ENCODE measurements around the gene FAM124B.

DNA sequence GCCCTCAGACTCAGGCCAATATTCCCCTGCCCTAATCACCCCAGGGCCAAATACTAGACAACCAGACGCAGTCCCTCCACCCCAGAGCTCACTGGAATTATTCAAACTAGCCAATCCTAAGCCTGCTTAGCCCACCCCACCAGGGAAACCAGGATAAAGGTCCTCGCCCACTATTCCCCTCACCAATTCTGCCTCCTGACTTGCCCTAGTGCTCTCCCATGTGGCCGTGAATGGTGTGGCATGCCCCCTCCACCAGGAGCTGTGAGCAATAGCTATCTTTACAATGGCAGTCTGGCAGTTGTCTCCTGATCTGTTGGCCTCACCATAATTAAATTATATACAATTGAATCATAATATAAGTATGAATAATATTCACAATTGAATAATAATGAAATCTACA is 42.3 kb downstream of the FAM124B start:
- TF ChIP-seq, protein P1, sequence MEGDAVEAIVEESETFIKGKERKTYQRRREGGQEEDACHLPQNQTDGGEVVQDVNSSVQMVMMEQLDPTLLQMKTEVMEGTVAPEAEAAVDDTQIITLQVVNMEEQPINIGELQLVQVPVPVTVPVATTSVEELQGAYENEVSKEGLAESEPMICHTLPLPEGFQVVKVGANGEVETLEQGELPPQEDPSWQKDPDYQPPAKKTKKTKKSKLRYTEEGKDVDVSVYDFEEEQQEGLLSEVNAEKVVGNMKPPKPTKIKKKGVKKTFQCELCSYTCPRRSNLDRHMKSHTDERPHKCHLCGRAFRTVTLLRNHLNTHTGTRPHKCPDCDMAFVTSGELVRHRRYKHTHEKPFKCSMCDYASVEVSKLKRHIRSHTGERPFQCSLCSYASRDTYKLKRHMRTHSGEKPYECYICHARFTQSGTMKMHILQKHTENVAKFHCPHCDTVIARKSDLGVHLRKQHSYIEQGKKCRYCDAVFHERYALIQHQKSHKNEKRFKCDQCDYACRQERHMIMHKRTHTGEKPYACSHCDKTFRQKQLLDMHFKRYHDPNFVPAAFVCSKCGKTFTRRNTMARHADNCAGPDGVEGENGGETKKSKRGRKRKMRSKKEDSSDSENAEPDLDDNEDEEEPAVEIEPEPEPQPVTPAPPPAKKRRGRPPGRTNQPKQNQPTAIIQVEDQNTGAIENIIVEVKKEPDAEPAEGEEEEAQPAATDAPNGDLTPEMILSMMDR (conservative IDR thresholded peaks at IDR 0.05; ENCODE audit: low read depth, low read length): peak; percentile 46
- no peak for TF ChIP-seq EZH2phosphoT487 (IDR thresholded peaks at IDR 0.05; ENCODE audit: borderline replicate concordance, low read length)

Measured in PC-3 (cell line).